Measurements from ENCODE around the gene HPCAL1. TPM values are rescaled to one million over a fixed set of nuclear protein-coding genes. Genes with fewer than 3 reads are reported as not detected.
A peak's percentile ranks its signal among the peaks of the same experiment; 100 is the strongest.

HPCAL1 gene
- total and polyA plus RNA-seq, 2 experiments from 2014 or later, result 58.9 to 65.4 TPM

- Histone ChIP-seq H3K9ac (no peak overlapping the region), H3K79me2 (ENCODE audit: insufficient read depth) (peaks cover 54% of the 10 kb centered on the region), H3K9me3 (ENCODE audit: low read depth) (no peaks in the 10 kb centered on the region), H3K4me3 (no peak overlapping the region), H3K4me2 (ENCODE audit: unreplicated experiment) (no peak overlapping the region), H4K20me1 (ENCODE audit: insufficient read depth) (no peaks in the 10 kb centered on the region), H3K27me3 (replicated peaks; ENCODE audit: insufficient read depth) (no peaks in the 10 kb centered on the region), H3F3A (ENCODE audit: insufficient read depth) (0 out of 2 replicates have a peak, but pooled peaks cover 5% of the 10 kb centered on the region), H3K9me2 (ENCODE audit: insufficient read depth) (no peaks in the 10 kb centered on the region), H3K4me1 (ENCODE audit: insufficient read depth) (peaks cover 16% of the 10 kb centered on the region), H3K36me3 (ENCODE audit: low read depth) (no peaks in the 10 kb centered on the region), H2AFZ (no peak overlapping the region), H3K27ac (no peak overlapping the region)
- TF ChIP-seq EZH2 (IDR thresholded peaks at IDR 0.05; ENCODE audit: insufficient read depth, poor library complexity, severe bottlenecking) (no peak), EZH2phosphoT487 (IDR thresholded peaks at IDR 0.05; ENCODE audit: insufficient read depth, low read depth) (no peak)
- no peak for DNase-seq
- 94 to 96% methylated on average over 7 of the region's 7 CpGs for WGBS, 2 experiments (ENCODE audit: low coverage in 1 of 2, low lambda C conversion rate in 2 of 2, missing lambda C conversion rate in 2 of 2)
- in situ Hi-C loops (cut with MboI), result no loop called here
Measured at GRCh38 chr2:10327896-10328669, 25.4 kb downstream of the HPCAL1 start.

- H3K79me2 ChIP-seq (ENCODE audit: insufficient read depth), result peaks cover 50% of the 10 kb centered on the region
- no peaks in the 10 kb centered on the region for H4K20me1 ChIP-seq (ENCODE audit: insufficient read depth)
- no peaks in the 10 kb centered on the region for H3K9me3 ChIP-seq (ENCODE audit: low read depth)
- H3K27me3 ChIP-seq (replicated peaks; ENCODE audit: insufficient read depth), result no peaks in the 10 kb centered on the region
- no peak overlapping the region for H3K27ac ChIP-seq
- no peak for TF ChIP-seq EZH2 (IDR thresholded peaks at IDR 0.05; ENCODE audit: insufficient read depth, poor library complexity, severe bottlenecking)
- 0 out of 2 replicates have a peak, but pooled peaks cover 5% of the 10 kb centered on the region for H3F3A ChIP-seq (ENCODE audit: insufficient read depth)
- H3K4me3 ChIP-seq, result no peak overlapping the region
- no peak for DNase-seq
- WGBS, 2 experiments (ENCODE audit: low coverage in 1 of 2, low lambda C conversion rate in 2 of 2, missing lambda C conversion rate in 2 of 2), result 89 to 90% methylated on average over 12 of the region's 12 CpGs
- H3K9me2 ChIP-seq (ENCODE audit: insufficient read depth), result no peaks in the 10 kb centered on the region
- in situ Hi-C loops (cut with MboI), result no loop called here
- peaks cover 16% of the 10 kb centered on the region for H3K4me1 ChIP-seq (ENCODE audit: insufficient read depth)
- H3K4me2 ChIP-seq (ENCODE audit: unreplicated experiment), result no peak overlapping the region
- H3K36me3 ChIP-seq (ENCODE audit: low read depth), result no peaks in the 10 kb centered on the region
- no peak overlapping the region for H3K9ac ChIP-seq
- H2AFZ ChIP-seq, result no peak overlapping the region
Measured at GRCh38 chr2:10328670-10329579, 26.2 kb downstream of the HPCAL1 start.

- no peak overlapping the region for H3K4me2 ChIP-seq (ENCODE audit: unreplicated experiment)
- H3K27ac ChIP-seq, result no peak overlapping the region
- H3K79me2 ChIP-seq (ENCODE audit: insufficient read depth), result peaks cover 50% of the 10 kb centered on the region
Measured at GRCh38 chr2:10329580-10329879, 26.8 kb downstream of the HPCAL1 start.

GRCh38 chr2:10329880-10330699, 27.4 kb downstream of the HPCAL1 start:
- Histone ChIP-seq H4K20me1 (ENCODE audit: insufficient read depth) (no peaks in the 10 kb centered on the region), H3K4me2 (ENCODE audit: unreplicated experiment) (peak overlapping the region; percentile 65), H3K9me3 (ENCODE audit: low read depth) (no peaks in the 10 kb centered on the region), H3K4me1 (ENCODE audit: insufficient read depth) (peaks cover 16% of the 10 kb centered on the region), H3K9me2 (ENCODE audit: insufficient read depth) (no peaks in the 10 kb centered on the region), H3K27ac (peak overlapping the region; percentile 75), H3K4me3 (peak overlapping the region; percentile 34), H3F3A (ENCODE audit: insufficient read depth) (0 out of 2 replicates have a peak, but pooled peaks cover 5% of the 10 kb centered on the region), H3K27me3 (replicated peaks; ENCODE audit: insufficient read depth) (no peaks in the 10 kb centered on the region), H3K79me2 (ENCODE audit: insufficient read depth) (peaks cover 53% of the 10 kb centered on the region), H3K9ac (peak overlapping the region; percentile 64), H2AFZ (peak overlapping the region; percentile 28), H3K36me3 (ENCODE audit: low read depth) (no peaks in the 10 kb centered on the region)
- in situ Hi-C loops (cut with MboI), result no loop called here
- TF ChIP-seq EZH2phosphoT487 (IDR thresholded peaks at IDR 0.05; ENCODE audit: insufficient read depth, low read depth) (no peak), EZH2 (IDR thresholded peaks at IDR 0.05; ENCODE audit: insufficient read depth, poor library complexity, severe bottlenecking) (no peak)
- DNase-seq, result peak; percentile 79
- 58 to 65% methylated on average over 21 of the region's 21 CpGs for WGBS, 2 experiments (ENCODE audit: low coverage in 1 of 2, low lambda C conversion rate in 2 of 2, missing lambda C conversion rate in 2 of 2)

More at GRCh38 chr2:10329580-10329879, 26.8 kb downstream of the HPCAL1 start:
- no peak overlapping the region for H2AFZ ChIP-seq
- H4K20me1 ChIP-seq (ENCODE audit: insufficient read depth), result no peaks in the 10 kb centered on the region
- H3K9ac ChIP-seq, result no peak overlapping the region
- H3K36me3 ChIP-seq (ENCODE audit: low read depth), result no peaks in the 10 kb centered on the region
- H3K9me3 ChIP-seq (ENCODE audit: low read depth), result no peaks in the 10 kb centered on the region
- peaks cover 16% of the 10 kb centered on the region for H3K4me1 ChIP-seq (ENCODE audit: insufficient read depth)
- DNase-seq, result no peak
- 87 to 95% methylated on average over 6 of the region's 6 CpGs for whole genome bisulfite sequencing, 2 experiments (ENCODE audit: low coverage in 1 of 2, low lambda C conversion rate in 2 of 2, missing lambda C conversion rate in 2 of 2)
- TF ChIP-seq EZH2phosphoT487 (IDR thresholded peaks at IDR 0.05; ENCODE audit: insufficient read depth, low read depth) (no peak), EZH2 (IDR thresholded peaks at IDR 0.05; ENCODE audit: insufficient read depth, poor library complexity, severe bottlenecking) (no peak)
- no peaks in the 10 kb centered on the region for H3K9me2 ChIP-seq (ENCODE audit: insufficient read depth)
- H3K4me3 ChIP-seq, result no peak overlapping the region
- H3F3A ChIP-seq (ENCODE audit: insufficient read depth), result 0 out of 2 replicates have a peak, but pooled peaks cover 5% of the 10 kb centered on the region
- in situ Hi-C loops (cut with MboI), result no loop called here
- no peaks in the 10 kb centered on the region for H3K27me3 ChIP-seq (replicated peaks; ENCODE audit: insufficient read depth)
